Activated CD4-positive, alpha-beta T cell treated with anti-CD3 and anti-CD28 coated beads, Interleukin-2, amount 50 U/mL, for 4 hours (primary cell): ENCODE results near the gene SORCS2.

Experiments
- DNase-seq, 2 experiments: peaks; one replicate each; pipeline ENCODE4 v3.0.0-alpha.2; 2020

SORCS2 gene

DNA sequence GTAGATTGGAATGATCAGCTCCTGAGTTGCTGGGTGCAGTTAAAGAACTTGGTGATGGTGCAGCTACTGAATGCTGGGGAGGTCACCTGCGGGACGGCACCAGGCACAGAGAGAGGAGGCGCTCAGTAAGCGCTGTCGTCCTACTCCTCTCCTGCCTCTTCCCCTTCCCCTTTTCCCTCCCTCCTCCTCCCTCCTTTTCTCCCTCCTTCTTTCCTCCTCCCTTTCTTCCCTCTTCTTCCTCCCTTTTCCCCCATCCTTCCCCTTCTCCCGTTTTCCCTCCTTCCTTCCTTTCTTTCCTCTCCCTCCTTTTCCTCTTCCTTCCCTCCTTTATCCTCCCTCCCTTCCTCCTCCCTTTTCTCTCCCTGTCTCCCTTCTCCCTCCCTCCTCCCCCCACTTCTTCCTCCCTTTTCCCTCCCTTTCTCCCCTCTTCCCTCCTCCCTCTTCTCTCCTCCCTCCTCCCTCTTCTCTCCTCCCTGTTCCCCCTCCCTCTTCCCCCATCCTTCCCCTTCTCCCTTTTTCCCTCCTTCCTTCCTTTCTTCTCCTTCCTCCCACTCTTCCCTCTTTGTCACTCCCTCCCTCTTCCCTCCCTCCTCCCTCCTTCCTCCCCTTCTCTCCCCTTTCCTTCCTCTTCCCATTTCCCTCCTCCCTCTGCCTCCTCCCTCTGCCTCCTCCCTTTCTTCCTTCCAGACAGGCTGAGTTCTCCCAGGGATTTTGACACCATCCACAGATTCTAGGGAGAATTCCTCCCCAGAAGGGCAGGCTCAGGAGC, 330.3 kb downstream of the SORCS2 start:
- no peak for DNase-seq

DNA sequence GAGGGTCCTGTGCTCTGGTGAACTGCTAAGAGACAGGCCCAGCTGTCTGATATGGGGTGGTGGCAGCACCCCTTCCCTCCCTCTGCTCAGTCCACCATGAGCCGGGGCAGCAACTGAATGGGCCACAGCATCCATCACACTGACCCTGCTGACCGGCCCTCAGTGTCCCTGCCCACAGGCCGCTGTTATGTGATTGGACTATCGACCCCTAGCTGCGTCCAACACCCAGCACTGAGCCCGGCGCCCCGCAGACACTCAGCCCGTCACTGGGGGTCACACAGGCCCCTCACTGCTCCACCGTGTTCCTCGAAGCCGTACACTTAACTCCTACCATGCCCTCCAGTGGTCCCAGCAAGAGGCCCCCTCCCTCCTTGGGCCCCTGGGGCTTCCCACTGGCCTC, 331.2 kb downstream of the SORCS2 start:
- no peak for DNase-seq

- no peak for DNase-seq
Observed at GRCh38 chr4:7524064-7524682, 331.8 kb downstream of the SORCS2 start.

GRCh38 chr4:7524843-7525242, 332.5 kb downstream of the SORCS2 start:
- no peak for DNase-seq

- no peak for DNase-seq
Observed at GRCh38 chr4:7526491-7526890, 334.2 kb downstream of the SORCS2 start.

GRCh38 chr4:7526929-7527535, 334.7 kb downstream of the SORCS2 start:
- no peak for DNase-seq

GRCh38 chr4:7529368-7530080, 337.2 kb downstream of the SORCS2 start:
- DNase-seq: no peak

DNA sequence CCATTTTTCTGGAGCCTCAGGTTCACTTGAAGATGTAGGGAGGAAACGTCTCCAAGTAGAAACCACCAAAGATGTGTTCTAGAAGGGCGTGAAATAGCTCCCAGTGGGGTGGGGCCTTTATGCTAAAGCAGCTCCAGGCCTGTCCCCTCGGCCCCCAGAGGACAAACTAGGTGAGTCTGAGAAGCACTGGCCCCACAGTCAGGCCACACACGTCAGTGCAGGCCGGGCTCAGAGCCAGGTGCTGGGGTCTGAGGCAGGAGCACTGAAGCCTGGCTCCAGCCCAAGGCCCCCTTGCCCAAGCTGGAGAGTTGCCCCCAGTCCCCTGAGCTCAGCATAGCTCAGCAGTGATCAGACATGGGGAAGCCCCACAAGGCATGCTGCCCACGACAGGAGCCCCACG, 337.7 kb downstream of the SORCS2 start:
- DNase-seq: no peak

DNA sequence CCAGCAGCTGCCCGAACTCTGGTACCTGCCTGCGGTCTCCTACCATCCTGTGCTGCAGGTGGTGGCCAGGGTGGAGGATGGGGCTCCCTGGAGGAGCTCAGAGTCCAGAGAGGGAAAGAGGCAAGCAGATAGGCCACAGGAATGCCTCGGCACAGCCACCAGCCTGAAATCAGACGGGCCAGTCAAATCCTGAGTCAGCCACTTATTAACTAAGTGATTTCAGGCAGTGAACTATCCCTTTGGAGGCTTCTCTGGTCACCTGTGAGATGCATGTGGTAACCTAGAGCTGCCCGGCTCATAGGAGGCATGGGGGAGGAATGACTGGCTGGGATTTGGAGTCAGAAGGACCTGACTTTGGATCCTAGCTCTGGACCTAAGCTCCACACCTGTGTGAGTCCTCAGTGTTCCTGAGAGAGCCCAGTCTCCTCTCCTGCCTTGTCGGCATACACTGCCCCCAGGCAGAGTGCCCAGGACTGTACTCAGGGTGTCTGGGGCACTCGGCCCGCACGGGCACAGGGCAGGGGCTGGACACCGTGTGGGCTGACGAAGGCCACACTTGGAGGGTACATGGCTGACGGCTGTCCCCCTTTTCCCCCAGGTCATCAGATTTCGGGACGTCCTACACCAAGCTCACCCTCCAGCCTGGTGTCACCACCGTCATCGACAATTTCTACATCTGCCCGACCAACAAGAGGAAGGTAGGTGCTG, 338.7 kb downstream of the SORCS2 start:
- DNase-seq: no peak

- no peak for DNase-seq
Observed at GRCh38 chr4:7531640-7531994, 339.3 kb downstream of the SORCS2 start.

GRCh38 chr4:7532043-7532442, 339.7 kb downstream of the SORCS2 start:
- no peak for DNase-seq

GRCh38 chr4:7533267-7533666, 340.9 kb downstream of the SORCS2 start:
- DNase-seq: no peak

DNA sequence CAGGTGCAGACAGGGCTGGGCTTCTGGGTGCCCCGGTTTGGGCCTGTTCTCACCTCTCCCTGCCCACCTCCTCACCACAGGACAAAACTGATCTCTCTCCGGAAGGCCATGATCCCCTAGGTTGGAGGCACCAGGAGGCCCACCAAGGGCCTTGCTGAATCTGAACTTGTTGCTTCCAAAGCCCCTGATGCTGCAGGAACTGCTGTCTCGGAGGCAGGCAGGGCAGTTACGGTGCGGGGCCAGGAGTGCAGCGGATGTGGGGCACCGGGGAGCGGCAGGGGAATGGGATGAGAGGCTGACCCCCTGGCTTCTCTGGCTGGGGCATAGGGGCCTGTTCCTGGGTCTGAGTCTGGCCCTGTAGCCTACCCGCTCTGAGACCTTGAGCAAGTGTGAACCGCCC, 342.8 kb downstream of the SORCS2 start:
- no peak for DNase-seq

DNA sequence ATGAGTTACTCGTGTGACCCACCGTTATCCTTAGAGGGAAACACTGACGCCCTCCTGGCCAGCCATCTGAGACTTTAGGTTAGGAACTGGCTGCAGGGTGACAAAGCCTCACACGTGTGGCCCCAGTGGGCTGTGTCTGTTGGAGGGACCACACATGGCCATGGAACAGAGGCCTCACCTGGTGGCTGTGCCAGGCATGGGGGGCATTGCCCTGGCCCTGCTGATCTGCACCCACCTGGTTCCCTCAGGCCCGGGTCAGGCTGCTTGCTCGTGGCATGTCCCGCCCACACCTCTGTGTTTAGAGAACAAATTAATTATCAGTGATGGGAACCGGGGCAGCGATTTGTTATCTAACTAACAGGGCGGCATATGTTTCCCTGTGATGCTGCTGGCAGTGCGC, 343.3 kb downstream of the SORCS2 start:
- no peak for DNase-seq

DNA sequence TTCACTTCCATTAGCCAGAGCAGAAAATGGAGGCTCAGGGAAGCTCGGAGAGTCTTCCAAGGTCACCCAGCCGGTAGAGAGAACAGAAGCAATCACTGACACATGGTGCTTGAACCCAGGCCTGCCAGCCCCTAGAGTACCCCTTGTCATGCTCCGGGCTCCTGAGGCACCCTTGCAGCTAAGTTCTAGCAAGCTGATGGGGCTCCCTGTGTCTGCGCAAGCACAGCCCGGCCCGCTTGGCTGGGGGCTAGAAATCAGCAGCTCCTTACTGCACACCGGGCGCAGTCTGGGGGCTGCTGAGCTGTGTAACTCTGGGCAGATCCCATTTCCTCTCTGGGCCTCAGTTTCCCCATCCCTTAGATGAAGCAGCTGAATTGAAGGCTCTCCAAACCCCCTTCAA, 344.5 kb downstream of the SORCS2 start:
- no peak for DNase-seq

- no peak for DNase-seq
Observed at GRCh38 chr4:7537853-7538400, 345.6 kb downstream of the SORCS2 start.

DNA sequence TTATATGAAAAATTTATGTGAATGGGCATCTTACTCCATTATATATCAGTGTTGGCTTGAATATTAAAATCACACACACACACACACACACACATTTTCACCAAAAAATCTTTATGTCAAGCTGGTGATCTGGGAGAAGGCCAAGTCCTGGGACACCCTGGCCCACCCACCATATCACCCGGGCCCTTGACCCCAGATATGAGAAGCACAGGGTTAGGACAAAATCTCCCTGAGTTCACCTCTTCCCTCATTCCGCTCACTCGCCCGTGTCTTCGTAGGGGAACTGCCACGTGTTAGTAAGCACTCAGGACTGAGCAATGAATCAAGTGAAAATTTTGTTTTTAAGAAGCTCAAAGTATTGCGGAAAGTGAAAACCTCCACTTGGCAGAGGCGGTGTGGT, 346.2 kb downstream of the SORCS2 start:
- no peak for DNase-seq

DNA sequence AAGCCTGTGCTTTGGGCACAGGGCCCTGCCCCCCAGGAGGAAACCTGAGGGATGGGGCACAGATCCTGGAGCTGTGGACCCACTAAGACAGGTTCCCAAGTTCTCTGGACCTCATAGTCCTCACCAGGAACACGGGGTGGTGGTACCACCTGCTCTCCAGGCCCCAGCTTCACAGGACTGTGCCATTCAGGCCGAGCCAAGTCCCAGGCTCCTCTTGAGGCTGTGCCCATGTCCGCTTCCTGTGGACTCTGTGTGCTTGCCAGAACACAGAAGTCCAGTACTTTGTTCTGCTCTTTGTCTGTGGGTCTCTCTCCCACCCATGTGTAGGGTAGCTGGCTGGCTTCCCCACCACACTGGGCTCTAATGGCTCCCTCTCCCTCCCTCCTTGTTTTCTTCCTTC, 346.8 kb downstream of the SORCS2 start:
- no peak for DNase-seq

GRCh38 chr4:7539659-7540058, 347.3 kb downstream of the SORCS2 start:
- DNase-seq: no peak

GRCh38 chr4:7540206-7540605, 347.9 kb downstream of the SORCS2 start:
- no peak for DNase-seq

- no peak for DNase-seq
Observed at GRCh38 chr4:7540654-7541413, 348.5 kb downstream of the SORCS2 start.

- no peak for DNase-seq
Observed at GRCh38 chr4:7541414-7541810, 349.1 kb downstream of the SORCS2 start.
